Nephron progenitor cell (in vitro differentiated cells): Measurements from ENCODE around the gene SLC22A15.

Source experiments
- DNase-seq: peaks from one replicate; pipeline ENCODE4 v3.0.0; 2021
- H3K27ac Mint-ChIP-seq: 2 replicates; pipeline ENCODE4 v1.8.0; 2021; ENCODE audit warnings: mild to moderate bottlenecking, moderate library complexity, mixed read lengths
- H3K27me3 Mint-ChIP-seq: 2 replicates; pipeline ENCODE4 v1.8.0; 2021; ENCODE audit warnings: mild to moderate bottlenecking, low read depth, mixed read lengths; ENCODE audit not compliant: poor library complexity
- H3K36me3 Mint-ChIP-seq: 2 replicates; pipeline ENCODE4 v1.8.0; 2021; ENCODE audit warnings: low read depth, mixed read lengths
- H3K4me1 Mint-ChIP-seq: 2 replicates; pipeline ENCODE4 v1.8.0; 2021; ENCODE audit warnings: mixed read lengths
- H3K4me3 Mint-ChIP-seq: 2 replicates; pipeline ENCODE4 v1.8.0; 2021; ENCODE audit warnings: mild to moderate bottlenecking, moderate library complexity, mixed read lengths
- H3K9me3 Mint-ChIP-seq: 2 replicates; pipeline ENCODE4 v1.8.0; 2021; ENCODE audit warnings: mild to moderate bottlenecking, moderate library complexity, mixed read lengths
- TF ChIP-seq, protein P1 (sequence below): fragments of 200-600 bp; sonication (generic); IDR thresholded peaks from 2 replicates; pipeline ENCODE4 v1.5.0; 2021; ENCODE audit warnings: antibody characterized with exemption

The SLC22A15 gene

DNA sequence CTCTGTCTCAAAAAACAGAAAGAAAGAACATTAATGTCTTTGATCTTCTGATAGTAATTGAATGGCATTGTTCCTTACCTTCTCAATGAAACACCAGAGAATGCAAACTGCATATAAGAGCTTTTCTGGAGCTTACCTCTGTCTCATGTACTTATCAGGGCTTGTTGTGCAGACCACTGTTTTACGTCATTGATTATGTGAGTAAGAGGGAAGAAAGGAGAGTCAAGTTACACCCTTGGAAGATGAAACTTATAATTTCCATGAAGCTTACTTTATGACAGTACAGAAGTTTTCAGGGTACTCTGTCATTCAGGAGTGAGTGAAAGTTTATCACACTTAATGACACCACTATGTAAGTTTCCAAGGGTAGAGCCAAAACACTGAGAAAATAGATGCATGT, 85.9 kb downstream of the SLC22A15 start:
- H3K9me3 Mint-ChIP-seq, result peaks cover 26% of the 10 kb centered on the region
- no peak overlapping the region for H3K27ac Mint-ChIP-seq
- TF ChIP-seq, protein P1, sequence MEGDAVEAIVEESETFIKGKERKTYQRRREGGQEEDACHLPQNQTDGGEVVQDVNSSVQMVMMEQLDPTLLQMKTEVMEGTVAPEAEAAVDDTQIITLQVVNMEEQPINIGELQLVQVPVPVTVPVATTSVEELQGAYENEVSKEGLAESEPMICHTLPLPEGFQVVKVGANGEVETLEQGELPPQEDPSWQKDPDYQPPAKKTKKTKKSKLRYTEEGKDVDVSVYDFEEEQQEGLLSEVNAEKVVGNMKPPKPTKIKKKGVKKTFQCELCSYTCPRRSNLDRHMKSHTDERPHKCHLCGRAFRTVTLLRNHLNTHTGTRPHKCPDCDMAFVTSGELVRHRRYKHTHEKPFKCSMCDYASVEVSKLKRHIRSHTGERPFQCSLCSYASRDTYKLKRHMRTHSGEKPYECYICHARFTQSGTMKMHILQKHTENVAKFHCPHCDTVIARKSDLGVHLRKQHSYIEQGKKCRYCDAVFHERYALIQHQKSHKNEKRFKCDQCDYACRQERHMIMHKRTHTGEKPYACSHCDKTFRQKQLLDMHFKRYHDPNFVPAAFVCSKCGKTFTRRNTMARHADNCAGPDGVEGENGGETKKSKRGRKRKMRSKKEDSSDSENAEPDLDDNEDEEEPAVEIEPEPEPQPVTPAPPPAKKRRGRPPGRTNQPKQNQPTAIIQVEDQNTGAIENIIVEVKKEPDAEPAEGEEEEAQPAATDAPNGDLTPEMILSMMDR, result no peak
- peaks cover 8% of the 10 kb centered on the region for H3K36me3 Mint-ChIP-seq
- no peak for DNase-seq
- no peaks in the 10 kb centered on the region for H3K27me3 Mint-ChIP-seq
- no peaks in the 10 kb centered on the region for H3K4me1 Mint-ChIP-seq
- H3K4me3 Mint-ChIP-seq, result no peak overlapping the region

DNA sequence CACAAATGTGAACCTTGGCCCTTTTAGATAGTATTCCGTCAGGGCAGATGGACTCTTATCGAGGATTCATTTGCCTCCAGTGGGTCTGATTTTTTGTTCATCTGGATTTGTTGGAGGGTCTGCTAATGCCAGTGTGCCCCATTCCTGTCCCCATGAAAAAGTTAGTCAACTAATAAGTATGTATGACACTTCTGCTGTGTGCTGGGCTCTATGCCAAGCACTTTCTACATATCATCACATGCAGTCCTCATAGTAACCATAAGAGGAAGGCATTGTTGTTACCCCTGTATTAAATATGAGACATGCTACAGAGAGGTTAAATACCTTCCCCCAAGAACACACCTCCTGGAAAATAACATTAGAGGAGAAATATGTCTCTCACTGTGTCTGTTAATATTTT, 88.3 kb downstream of the SLC22A15 start:
- Mint-ChIP-seq H3K9me3 (peaks cover 5% of the 10 kb centered on the region), H3K27ac (no peak overlapping the region), H3K27me3 (no peaks in the 10 kb centered on the region), H3K4me1 (peaks cover 4% of the 10 kb centered on the region), H3K4me3 (no peak overlapping the region), H3K36me3 (peaks cover 19% of the 10 kb centered on the region)
- no peak for DNase-seq
- TF ChIP-seq, protein P1, result no peak

DNA sequence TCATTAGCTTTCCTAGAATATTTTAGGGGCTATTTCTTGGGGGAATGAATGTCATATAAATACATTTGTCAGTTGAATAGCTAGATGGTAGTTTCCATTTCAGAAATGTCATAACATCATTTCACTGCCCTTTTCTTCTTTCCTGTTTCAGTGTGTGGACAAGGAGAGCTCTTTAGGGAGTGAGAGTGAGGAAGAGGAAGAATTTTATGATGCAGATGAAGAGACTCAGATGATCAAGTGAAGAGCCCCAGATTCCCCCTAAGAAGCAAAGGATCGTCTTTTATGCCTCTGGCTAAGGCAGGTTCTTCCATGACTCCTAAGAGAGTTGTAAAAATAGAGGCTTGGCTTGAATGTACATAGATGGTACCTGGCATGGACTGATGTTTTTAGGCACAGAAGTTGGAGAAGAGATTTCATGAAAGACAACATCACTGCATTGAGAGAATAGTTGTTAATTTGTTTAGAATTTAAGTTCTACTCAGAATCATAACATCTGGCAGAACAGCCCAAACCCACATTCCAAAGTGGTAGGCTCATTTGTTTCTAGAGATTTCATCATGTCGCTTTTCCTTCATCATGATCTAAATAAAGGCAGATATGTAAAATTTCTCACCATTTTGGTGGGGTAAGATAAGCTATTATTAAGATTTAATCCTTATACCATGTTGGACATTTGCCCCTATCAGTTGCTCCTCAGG, 90.7 kb downstream of the SLC22A15 start:
- H3K27me3 Mint-ChIP-seq, result no peaks in the 10 kb centered on the region
- no peak overlapping the region for H3K27ac Mint-ChIP-seq
- no peak overlapping the region for H3K4me3 Mint-ChIP-seq
- H3K9me3 Mint-ChIP-seq, result no peaks in the 10 kb centered on the region
- peaks cover 4% of the 10 kb centered on the region for H3K4me1 Mint-ChIP-seq
- peaks cover 19% of the 10 kb centered on the region for H3K36me3 Mint-ChIP-seq
- no peak for DNase-seq
- TF ChIP-seq, protein P1, result no peak

DNA sequence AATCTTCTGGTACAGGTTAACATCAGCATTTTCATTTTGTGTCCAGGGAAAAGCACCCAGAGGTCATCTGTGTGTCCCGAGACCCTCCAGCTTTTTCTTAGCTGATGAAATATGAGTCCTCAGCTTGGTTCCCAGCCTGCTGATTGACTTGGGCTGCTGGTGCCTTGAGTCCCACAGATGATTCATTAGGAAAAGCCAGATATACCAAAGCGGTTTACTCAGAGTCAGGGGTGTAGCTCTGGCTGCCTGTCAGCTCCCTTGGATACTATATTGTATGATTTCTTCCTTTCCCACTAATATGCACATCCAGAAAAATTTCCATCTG, 91.2 kb downstream of the SLC22A15 start:
- Mint-ChIP-seq H3K27me3 (no peaks in the 10 kb centered on the region), H3K36me3 (peaks cover 19% of the 10 kb centered on the region), H3K4me1 (peaks cover 4% of the 10 kb centered on the region), H3K4me3 (no peak overlapping the region), H3K9me3 (no peaks in the 10 kb centered on the region), H3K27ac (no peak overlapping the region)
- TF ChIP-seq, protein P1, result no peak
- no peak for DNase-seq

DNA sequence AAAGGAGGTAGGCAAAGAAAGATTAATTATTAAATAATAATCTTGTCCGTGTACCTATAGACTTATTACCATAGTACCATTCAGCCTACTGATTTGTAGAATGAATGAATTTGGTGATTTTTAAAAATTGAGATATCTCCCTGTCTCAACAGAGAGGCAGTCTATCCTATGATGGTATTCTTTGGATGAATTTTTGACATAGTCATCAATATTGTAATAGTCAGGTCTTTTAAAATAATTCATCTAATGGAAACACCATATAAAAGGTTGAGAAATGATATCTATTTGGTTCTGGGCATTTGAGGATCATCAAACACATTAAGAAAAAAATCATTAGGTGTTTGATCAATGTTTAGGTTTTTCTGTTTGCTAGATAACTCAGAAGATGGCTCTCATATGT, 99.3 kb downstream of the SLC22A15 start:
- Mint-ChIP-seq H3K27me3 (no peaks in the 10 kb centered on the region), H3K9me3 (no peaks in the 10 kb centered on the region), H3K27ac (no peak overlapping the region), H3K36me3 (no peaks in the 10 kb centered on the region), H3K4me1 (no peaks in the 10 kb centered on the region), H3K4me3 (no peak overlapping the region)
- no peak for DNase-seq
- TF ChIP-seq, protein P1, result no peak

DNA sequence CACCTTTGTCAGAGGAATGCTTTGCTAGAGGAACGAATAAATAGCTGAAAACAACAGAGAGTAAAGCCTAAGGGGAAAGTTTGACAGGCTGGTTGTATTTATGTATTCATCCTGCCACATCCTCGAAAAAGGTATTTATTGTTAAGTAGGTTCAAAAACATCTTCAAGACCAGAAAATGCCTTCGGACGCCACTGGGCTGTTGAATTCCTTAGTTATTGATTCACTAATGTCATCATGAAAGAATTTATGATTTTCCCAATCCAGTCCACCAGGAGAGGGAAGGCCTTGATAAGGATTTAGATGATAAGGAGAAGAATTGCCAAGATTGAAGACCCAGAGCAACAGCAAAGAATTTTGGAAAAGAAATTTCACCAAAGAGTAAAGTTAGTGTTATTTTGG, 99.7 kb downstream of the SLC22A15 start:
- H3K27me3 Mint-ChIP-seq, result no peaks in the 10 kb centered on the region
- H3K9me3 Mint-ChIP-seq, result no peaks in the 10 kb centered on the region

More for the DNA sequence above, 99.7 kb downstream of the SLC22A15 start:
- Mint-ChIP-seq H3K4me1 (no peaks in the 10 kb centered on the region), H3K4me3 (no peak overlapping the region), H3K36me3 (no peaks in the 10 kb centered on the region), H3K27ac (no peak overlapping the region)
- no peak for DNase-seq
- TF ChIP-seq, protein P1, result no peak
